Measurements from ENCODE around the gene C6orf89.

C6orf89 gene

DNA sequence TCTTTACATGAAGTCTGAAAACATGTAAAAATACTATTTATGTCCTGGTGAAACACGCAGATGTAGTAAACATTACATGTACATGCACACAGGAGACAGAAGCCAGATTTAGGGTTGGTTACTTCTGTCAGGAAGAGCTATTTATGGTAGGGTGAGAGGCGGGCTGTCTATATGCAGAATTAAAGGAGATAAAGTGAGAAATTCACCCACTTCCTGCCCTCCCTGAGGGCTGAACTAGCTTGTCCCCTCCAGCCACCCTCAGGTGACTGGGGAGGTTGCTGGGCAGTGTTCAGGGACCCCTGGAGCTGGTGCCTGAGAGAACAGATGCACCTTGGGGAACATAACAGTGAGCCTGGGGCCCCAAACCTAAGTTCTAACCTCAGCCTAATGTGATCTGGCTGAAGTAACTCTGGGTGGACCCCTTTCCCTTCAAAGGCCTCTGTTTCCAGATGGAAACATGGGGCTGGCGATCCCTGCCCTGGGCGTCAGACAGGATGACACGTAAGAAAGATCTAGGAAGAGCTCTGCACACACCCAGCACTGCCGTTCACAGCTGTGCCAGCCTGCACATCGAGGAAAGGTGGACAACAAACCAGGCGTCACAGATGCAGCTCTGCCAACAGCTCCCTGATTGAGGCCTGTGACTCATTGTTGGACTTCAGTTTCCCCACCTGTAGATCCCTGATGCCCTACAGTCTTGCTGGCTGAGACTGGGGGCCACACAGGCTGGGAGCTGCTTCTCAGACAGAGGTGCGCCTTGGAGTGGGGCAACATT, 70.1 kb downstream of the C6orf89 start:
- no peaks in the 10 kb centered on the region for H3K27me3 ChIP-seq (ENCODE audit: insufficient read depth, low read depth)
- H3K4me1 ChIP-seq (ENCODE audit: low read depth, poor library complexity, severe bottlenecking): no peaks in the 10 kb centered on the region
- no peak overlapping the region for H3K9ac ChIP-seq
- H3K4me3 ChIP-seq (IDR thresholded peaks at IDR 0.05; ENCODE audit: insufficient read depth, low read depth, low read length): no peak overlapping the region
- H3K27ac ChIP-seq: no peak overlapping the region
- H2AFZ ChIP-seq (ENCODE audit: low read depth): no peak overlapping the region
- no peaks in the 10 kb centered on the region for H3K36me3 ChIP-seq (ENCODE audit: insufficient read depth)
- no peaks in the 10 kb centered on the region for H3K79me2 ChIP-seq (ENCODE audit: insufficient read depth, low read depth)
- no peak for TF ChIP-seq CTCF (conservative IDR thresholded peaks at IDR 0.05; ENCODE audit: low read depth, low read length)
- no peaks in the 10 kb centered on the region for H4K20me1 ChIP-seq (ENCODE audit: insufficient read depth)
- no peak overlapping the region for H3K4me2 ChIP-seq

GRCh38 chr6:36956446-36956820, 70.7 kb downstream of the C6orf89 start:
- Histone ChIP-seq H3K36me3 (ENCODE audit: insufficient read depth) (no peaks in the 10 kb centered on the region), H3K4me3 (IDR thresholded peaks at IDR 0.05; ENCODE audit: insufficient read depth, low read depth, low read length) (no peak overlapping the region), H3K4me1 (ENCODE audit: low read depth, poor library complexity, severe bottlenecking) (no peaks in the 10 kb centered on the region), H2AFZ (ENCODE audit: low read depth) (no peak overlapping the region), H3K27me3 (ENCODE audit: insufficient read depth, low read depth) (no peaks in the 10 kb centered on the region), H3K27ac (no peak overlapping the region), H4K20me1 (ENCODE audit: insufficient read depth) (no peaks in the 10 kb centered on the region), H3K9ac (no peak overlapping the region), H3K4me2 (no peak overlapping the region), H3K79me2 (ENCODE audit: insufficient read depth, low read depth) (no peaks in the 10 kb centered on the region)
- TF ChIP-seq CTCF (conservative IDR thresholded peaks at IDR 0.05; ENCODE audit: low read depth, low read length): no peak

GRCh38 chr6:36957773-36958271, 72.1 kb downstream of the C6orf89 start:
- H3K4me2 ChIP-seq: no peak overlapping the region
- no peaks in the 10 kb centered on the region for H4K20me1 ChIP-seq (ENCODE audit: insufficient read depth)
- H3K36me3 ChIP-seq (ENCODE audit: insufficient read depth): no peaks in the 10 kb centered on the region
- H3K4me3 ChIP-seq (IDR thresholded peaks at IDR 0.05; ENCODE audit: insufficient read depth, low read depth, low read length): no peak overlapping the region
- no peak overlapping the region for H3K9ac ChIP-seq
- H3K79me2 ChIP-seq (ENCODE audit: insufficient read depth, low read depth): no peaks in the 10 kb centered on the region
- H3K4me1 ChIP-seq (ENCODE audit: low read depth, poor library complexity, severe bottlenecking): no peaks in the 10 kb centered on the region
- no peaks in the 10 kb centered on the region for H3K27me3 ChIP-seq (ENCODE audit: insufficient read depth, low read depth)
- TF ChIP-seq CTCF (conservative IDR thresholded peaks at IDR 0.05; ENCODE audit: low read depth, low read length): no peak
- H2AFZ ChIP-seq (ENCODE audit: low read depth): no peak overlapping the region
- H3K27ac ChIP-seq: no peak overlapping the region

GRCh38 chr6:36958775-36959554, 73.2 kb downstream of the C6orf89 start:
- Histone ChIP-seq H3K4me1 (ENCODE audit: low read depth, poor library complexity, severe bottlenecking) (peaks cover 4% of the 10 kb centered on the region), H3K36me3 (ENCODE audit: insufficient read depth) (no peaks in the 10 kb centered on the region), H3K27me3 (ENCODE audit: insufficient read depth, low read depth) (no peaks in the 10 kb centered on the region), H3K27ac (no peak overlapping the region), H2AFZ (ENCODE audit: low read depth) (no peak overlapping the region), H3K4me2 (no peak overlapping the region), H3K79me2 (ENCODE audit: insufficient read depth, low read depth) (no peaks in the 10 kb centered on the region), H4K20me1 (ENCODE audit: insufficient read depth) (no peaks in the 10 kb centered on the region), H3K9ac (no peak overlapping the region), H3K4me3 (IDR thresholded peaks at IDR 0.05; ENCODE audit: insufficient read depth, low read depth, low read length) (no peak overlapping the region)
- TF ChIP-seq CTCF (conservative IDR thresholded peaks at IDR 0.05; ENCODE audit: low read depth, low read length): no peak
